ENCODE results near the gene NAPEPLD.
"Not testable (repeated sequence)": the region's sequence is repeated elsewhere in the genome, so short reads cannot be mapped to it uniquely, and the experiment has no call there.

Gene NAPEPLD

GRCh38 chr7:103106005-103106702 lies 42.7 kb downstream of the NAPEPLD start:
- no peak for DNase-seq

DNA sequence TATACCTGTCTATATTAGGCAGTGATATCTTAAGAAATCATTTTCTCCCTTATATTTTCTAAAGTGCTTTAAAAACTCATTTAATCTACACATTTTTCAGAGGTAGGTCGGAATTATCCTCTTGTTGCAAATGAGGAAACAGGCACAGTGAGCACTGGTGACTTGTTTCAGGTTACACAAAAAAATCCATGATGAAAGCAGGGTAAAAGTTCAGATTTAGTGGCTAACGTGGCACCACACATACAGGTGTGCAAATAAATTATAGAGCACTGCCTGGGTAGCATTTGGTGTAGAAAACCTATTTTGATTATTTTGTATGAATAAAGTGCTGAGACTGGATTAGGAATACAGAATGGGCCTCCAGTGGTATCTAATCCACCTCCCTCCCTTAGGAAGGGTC lies 47.4 kb downstream of the NAPEPLD start:
- DNase-seq = no peak

DNA sequence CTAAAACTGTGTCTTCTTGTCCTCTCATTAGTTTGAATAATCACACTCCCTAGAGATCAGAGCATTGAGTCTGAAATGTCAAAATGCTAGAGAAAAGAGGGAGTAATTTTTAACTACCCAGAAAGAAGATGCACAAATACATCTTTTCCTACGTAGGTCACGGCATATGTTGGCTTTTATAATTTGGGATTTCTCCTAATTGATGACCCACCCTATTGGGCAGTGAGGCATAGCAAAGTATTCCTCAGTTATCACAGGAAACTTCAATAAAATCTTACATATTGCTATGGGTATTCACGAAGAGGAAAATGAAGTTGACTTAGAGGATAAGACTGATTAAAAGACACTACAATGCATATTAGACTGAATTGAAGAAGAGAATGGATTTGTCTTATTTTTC lies 48.6 kb downstream of the NAPEPLD start:
- DNase-seq = no peak

GRCh38 chr7:103097041-103097440 lies 51.9 kb downstream of the NAPEPLD start:
- no peak for DNase-seq

DNA sequence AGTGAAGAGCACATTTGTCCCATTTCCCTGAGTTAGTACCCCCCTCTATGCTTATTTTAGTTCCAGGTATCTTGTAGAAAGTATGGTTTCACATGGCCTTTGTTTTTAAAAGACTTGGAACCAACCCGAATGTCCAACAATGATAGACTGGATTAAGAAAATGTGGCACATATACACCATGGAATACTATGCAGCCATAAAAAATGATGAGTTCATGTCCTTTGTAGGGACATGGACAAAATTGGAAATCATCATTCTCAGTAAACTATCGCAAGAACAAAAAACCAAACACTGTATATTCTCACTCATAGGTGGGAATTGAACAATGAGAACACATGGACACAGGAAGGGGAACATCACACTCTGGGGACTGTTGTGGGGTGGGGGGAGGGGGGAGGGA lies 53.3 kb downstream of the NAPEPLD start:
- not testable (repeated sequence) for DNase-seq

GRCh38 chr7:103094102-103094501 lies 54.8 kb downstream of the NAPEPLD start:
- no peak for DNase-seq

DNA sequence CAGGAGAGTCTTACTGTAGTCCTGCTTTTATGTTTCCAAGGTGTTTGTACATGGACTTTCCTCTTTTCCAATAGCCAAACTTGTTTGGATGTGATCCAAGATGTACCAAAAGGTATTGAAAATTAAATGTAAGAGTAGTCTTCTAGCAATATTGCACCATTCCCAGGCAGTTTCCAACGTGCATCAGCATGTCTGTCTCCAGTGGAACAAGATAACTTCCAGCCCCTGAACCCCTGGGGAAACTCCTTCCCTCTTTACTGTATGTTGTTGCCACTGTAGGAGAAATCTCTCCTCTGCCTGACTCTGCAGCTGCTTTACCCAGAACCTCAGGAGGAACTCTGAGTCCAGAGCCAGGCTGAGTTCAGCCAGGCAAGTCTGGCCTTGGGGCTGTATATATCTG lies 55.5 kb downstream of the NAPEPLD start:
- no peak for DNase-seq

DNA sequence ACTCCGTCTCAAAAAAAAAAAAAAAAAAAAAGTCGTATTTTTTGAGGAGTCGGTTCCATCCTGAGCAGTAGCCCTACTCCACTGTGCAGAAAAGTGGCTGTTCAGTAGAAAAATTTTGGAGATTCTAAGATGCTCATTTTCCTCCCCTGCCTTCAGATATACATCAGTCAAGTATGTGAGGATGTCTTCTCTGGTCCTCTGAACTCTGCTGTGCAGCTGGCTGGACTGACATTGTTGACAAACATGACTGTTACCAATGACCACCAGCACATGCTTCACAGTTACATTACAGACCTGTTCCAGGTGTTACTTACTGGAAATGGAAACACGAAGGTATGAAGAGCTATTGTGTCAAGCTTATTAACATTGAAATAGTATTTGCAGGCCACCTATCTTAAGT lies 56.6 kb downstream of the NAPEPLD start:
- DNase-seq = not testable (repeated sequence)

DNA sequence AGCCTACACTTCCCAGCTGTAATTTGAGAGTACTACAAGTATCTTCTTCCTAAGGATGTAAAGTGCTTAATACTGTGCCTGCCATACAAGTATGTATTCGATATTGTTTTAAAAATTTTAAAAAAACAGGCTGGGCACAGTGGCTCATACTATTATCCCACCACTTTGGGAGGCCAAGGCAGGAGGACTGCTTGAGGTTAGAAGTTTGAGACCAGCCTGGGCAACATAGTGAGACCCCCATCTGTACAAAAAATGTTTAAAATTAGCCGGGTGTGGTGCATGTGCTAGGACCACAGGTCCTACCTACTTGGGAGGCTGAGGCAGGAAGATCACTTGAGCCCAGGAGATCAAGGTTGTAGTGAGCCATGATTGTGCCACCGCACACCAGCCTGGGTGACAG lies 65.7 kb downstream of the NAPEPLD start:
- DNase-seq = no peak

GRCh38 chr7:103082497-103082896 lies 66.4 kb downstream of the NAPEPLD start:
- DNase-seq = no peak

DNA sequence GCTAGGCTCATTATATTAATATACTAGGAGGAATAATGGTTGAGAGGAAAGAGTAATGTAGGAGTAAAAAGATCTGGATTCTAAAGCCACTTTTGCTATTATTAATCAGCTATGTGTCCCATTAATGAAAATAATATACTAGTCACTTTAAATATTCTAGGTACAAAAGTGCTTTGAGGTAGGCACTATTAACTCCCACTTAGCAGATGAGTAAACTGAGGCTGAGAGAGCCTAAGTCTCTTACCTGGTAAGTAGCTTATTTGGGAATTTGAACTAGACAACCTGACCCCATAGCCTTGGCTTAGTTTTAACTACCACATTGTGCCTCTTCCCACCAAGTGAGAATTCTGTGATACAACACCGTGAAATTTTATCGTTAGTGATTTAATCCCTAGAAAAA lies 68.0 kb downstream of the NAPEPLD start:
- no peak for DNase-seq

DNA sequence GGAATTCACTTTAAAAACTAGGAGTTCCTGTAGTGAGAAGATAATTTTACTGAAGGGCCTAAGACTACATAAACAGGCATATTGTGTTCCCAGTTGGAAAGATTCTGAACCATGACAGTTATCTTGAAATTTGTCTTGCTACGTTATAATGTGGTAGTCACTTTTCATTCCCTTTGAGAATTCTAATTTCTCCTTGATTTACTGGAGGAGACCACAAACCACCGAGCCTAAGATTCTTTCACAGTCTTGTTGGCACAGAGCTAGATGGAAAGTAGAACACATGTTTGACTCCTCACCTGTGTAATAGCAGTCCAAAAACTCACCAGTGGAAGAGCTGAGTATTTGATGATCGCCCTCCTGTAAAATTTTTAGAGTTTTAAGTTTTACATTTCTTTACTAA lies 69.1 kb downstream of the NAPEPLD start:
- DNase-seq = no peak

DNA sequence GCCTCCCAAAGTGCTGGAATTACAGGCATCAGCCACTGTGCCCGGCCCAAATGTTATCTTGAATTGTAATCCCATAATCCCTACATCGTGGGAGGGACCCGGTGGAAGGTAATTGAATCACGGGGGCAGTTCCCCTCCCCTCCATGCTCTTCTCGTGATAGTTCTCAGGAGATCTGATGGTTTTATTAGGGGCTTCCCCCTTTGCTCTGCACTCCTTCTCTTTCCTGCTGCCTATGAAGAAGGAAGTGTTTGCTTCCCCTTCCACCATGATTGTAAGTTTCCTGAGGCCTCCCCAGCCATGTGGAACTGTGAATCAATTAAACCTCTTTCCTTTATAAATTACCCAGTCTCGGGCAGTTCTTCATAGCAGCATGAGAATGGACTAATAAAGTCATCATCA lies 70.7 kb downstream of the NAPEPLD start:
- DNase-seq = peak; percentile 2

DNA sequence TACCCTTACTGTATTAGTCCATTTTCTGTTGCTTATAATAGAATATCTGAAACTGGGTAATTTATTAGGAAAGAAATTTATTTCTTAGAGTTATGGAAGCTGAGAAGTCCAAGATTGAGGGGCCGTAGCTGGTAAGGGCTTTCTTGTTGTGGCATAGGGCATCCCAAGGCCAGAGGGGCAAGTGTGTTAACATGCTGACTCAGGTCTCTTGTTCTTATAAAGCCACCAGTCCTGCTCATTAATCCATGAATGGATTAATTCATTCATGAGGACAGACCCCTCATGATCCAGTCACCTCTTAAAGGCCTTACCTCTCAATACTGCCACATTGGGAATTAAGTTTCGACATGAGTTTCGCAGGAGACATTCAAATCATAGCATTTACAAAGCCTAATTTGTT lies 71.6 kb downstream of the NAPEPLD start:
- no peak for DNase-seq

DNA sequence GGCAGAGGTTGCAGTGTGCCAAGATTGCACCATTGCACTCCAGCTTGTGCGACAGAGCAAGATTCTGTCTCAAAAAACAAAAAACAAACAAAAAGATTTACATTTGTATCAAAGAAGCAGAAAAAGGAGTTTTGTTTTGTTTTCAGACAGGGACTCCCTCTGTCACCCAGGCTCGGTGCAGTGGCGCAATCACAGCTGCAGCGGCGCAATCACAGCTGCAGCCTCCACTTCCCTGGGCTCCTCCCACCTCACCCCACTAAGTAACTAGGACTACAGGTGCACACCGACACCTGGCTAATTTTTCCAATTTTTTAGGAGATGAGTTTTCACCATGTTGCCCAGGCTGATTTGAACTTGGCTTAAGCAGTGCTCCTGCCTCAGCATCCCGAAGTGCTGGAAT lies 72.1 kb downstream of the NAPEPLD start:
- DNase-seq = peak; percentile 28

DNA sequence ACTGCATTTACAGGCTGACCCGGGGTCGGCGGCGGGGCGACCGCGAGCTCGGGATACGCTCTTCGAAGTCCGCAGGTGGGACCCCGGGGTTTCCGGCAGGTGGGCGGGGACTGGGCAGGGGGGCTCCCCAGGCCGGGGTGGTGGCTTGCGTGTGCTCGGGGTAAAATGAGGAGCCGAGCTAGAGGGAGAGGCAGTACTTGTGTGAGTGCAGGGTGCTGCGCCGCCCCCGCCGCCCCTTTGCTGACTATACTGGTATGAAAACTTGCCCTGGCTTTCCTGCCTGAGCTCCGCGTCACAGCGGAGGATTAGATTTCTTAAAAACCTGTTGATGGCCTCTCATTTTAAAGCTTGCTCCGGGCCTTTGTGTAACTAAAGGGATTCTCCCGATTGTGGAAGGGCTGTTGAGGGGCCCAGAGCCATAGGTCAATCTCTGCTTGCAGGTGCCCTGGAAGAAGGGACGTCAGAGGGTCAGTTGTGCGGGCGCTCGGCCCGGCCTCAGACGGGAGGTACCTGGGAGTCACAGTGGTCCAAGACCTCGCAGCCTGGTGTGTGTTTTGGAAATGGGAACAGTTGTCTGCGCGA lies 73.5 kb downstream of the NAPEPLD start:
- DNase-seq = peak; percentile 44

GRCh38 chr7:103074519-103075336 lies 74.2 kb downstream of the NAPEPLD start, which contains the start of the genes ARMC10 and FBXL13:
Gene ARMC10, plus strand, starts transcription at chr7:103075140. Its CDS starts 133 bp downstream, at chr7:103075273.
Gene FBXL13, minus strand, starts transcription at chr7:103074796.
- peak; percentile 96 for DNase-seq

DNA sequence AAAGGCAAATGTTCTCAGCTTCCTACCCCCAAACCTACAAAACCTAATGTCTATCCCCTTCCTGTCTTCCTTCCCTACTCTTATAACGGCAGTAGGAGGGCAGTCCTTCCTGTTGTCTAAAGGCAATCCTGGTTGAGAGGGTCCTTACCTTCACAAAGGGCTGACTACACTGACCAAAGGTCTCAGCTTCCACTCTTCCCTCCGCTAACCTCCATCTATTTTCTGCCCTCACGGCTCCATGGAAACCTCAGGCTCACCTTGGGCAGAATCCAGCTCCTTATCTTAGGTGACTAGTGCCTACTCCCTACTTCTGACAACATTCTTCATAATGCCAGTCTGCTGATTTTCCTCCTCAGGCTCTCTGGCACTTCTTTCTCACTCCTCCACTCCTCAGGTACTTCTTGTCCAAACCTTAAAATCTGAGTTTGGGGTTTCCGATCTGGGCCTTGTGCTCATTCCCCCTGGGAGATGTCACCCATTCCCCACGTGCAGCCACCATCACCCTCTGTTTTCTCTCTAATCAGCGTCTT lies 74.8 kb downstream of the NAPEPLD start:
- DNase-seq = no peak

DNA sequence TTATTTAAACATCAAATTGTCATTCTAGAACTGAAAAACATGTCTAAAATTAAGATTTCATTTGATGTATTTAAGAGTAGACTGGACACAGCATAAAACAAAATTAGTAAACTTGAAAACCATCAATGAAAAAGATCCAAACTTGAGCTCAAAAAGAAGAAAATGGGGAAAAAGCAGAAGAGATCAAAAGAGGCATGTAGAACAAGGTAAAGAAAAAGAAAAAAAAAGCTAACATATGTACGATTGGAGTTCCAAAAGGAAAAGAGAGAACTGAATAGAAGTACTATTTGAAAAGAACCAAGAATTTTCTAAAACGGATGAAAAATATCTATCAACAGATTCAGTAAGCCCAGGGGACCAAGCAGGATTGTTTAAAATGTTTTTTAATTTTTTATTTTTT lies 77.9 kb downstream of the NAPEPLD start:
- no peak for DNase-seq

- no peak for DNase-seq
These were observed 80.2 kb downstream of the NAPEPLD start for GRCh38 chr7:103068414-103069403.

DNA sequence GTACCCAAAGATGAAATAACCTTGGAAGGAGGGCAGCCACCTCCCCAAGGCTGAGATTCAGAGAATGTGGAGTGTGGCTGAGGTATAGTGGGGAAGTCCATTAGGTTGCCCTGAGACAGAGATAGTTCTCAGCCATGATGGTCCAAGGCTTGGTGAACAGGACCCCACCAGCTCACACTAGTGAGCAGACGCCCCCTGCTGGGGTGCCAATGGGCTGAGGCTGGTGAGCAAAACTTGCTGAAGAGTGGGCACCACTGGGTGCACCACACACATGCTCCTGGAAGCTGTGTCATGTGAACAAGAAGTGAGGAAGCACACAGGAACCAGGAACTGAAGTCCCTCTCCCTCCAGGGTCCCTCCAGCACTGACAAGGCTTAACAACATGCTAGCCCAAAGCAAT lies 83.2 kb downstream of the NAPEPLD start:
- DNase-seq = peak; percentile 2

GRCh38 chr7:103063895-103064294 lies 85.0 kb downstream of the NAPEPLD start:
- DNase-seq = no peak

Measured in suppressor macrophage treated with lipopolysaccharide for 4 hours (primary cell).